ENCODE data around the gene TIMP1.
"Not testable (repeated sequence)": the region's sequence is repeated elsewhere in the genome, so short reads cannot be mapped to it uniquely, and the experiment has no call there.

Gene TIMP1

DNA sequence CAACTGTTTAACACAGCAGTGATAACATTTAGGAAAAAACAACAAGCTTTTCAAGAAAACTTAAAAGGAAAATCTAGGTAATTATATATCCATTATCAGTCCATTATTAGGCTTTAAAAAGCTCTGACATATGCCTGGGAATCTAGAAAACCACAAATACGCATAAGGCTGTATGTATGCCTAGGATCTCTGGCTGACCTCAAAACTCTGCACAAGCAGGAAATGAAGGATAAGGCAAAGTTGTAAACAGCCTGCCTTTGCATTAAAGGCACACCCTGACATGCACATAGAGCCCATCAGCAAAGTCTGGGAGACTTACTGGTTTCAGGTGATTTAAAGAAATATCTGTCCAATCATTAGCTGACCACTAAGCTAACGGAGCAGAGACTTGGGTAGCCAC is 14.0 kb downstream of the TIMP1 start:
- in situ Hi-C loops (cut with MboI; ENCODE audit: low sequenced_read_pairs), result no loop called here

- in situ Hi-C loops (cut with MboI; ENCODE audit: low sequenced_read_pairs), result no loop called here
Observed at GRCh38 chrX:47597222-47597621, 15.0 kb downstream of the TIMP1 start.

GRCh38 chrX:47603125-47603524 is 20.9 kb downstream of the TIMP1 start:
- in situ Hi-C loops (cut with MboI; ENCODE audit: low sequenced_read_pairs), result not testable (repeated sequence)

DNA sequence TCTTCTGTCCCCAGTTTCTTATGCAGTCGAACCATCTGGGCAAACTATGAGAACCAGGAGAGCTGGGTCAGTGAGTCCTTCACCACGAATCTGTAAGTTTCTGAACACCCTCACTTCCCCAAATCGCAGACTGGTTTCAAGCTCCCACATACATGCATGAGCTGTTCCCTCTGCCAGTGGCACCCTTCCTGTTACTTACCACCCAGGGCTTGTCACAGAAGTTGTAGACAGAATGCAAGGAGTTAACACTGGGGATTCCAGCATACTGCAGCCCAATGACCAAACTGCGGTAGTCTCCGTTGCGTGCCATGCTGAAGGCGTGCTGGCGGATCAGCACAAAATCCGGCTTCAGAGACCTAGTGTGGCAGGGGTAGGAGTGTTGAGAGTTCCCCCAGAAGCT is 22.8 kb downstream of the TIMP1 start:
- in situ Hi-C loops (cut with MboI; ENCODE audit: low sequenced_read_pairs), result no loop called here

DNA sequence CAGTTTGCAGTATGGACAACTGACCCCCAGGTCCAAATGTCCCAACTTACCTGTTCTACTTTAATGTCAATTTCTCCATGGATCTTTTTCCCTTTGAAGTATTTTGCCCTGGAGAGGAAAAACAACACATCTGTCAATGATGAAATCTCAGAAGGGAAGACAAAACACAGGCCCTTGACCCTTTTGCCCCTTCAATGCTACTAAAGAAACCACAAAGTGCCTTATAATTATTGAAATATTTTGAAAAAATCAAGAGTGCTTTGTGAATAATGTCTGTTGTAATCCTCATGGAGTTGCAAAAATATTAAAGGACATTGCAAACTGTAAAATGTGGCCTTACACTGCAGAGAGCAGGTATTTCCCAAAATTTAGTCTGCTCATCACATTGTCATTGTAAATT is 24.9 kb downstream of the TIMP1 start:
- in situ Hi-C loops (cut with MboI; ENCODE audit: low sequenced_read_pairs), result no loop called here

DNA sequence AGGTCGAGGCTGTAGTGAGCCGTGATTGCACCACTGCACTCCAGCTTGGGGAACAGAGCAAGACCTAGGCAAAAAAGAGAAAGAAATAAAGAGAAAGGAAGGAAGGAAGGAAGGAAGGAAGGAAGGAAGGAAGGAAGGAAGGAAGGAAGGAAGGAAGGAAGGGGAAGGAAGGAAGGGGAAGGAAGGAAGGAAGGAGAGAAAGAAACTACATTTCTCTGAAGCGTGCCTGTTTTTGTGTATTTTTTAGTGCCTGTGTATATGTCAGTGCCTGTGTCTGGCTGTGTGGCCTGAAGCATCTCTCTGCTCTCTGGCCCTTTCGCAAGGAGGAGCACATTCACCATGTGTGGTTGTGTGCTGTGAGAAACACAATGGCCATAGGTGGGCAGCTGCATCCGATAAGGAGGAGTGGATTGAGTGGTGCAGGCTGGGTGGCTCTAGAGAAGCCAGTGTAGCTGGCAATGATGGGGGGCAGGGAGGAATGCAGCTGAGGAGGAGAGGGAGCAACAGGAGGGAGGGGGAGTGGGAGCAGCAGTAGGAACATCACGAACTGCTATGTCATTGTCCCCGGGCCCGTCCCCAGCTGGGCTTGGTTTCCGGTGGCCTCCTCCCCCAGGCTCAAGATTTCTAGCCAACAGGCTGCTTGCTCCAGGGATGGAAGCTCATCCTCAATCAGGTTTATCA is 26.0 kb downstream of the TIMP1 start:
- in situ Hi-C loops (cut with MboI; ENCODE audit: low sequenced_read_pairs), result no loop called here

GRCh38 chrX:47610511-47610910 is 28.3 kb downstream of the TIMP1 start:
- in situ Hi-C loops (cut with MboI; ENCODE audit: low sequenced_read_pairs), result no loop called here

- in situ Hi-C loops (cut with MboI; ENCODE audit: low sequenced_read_pairs), result no loop called here
Observed at GRCh38 chrX:47611489-47611888, 29.3 kb downstream of the TIMP1 start.

DNA sequence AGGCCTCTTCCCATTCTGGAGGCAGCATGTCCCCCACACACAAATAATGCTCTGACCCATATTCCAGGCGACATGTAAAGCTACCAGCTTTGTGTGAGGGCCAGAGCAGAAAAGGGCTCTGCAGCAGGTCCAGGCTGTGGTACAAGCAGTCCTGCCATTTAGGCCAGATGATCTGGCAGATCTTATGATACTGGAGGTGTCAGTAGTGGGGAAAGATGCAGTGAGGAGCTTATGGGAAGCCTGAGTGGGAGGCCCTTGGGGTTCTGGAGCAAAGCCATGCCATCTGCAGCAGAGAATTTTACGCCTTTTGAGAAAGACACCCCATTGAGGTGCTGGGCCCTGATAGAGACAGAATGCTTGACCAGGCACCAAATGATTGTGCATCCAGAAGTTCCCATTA is 29.7 kb downstream of the TIMP1 start:
- in situ Hi-C loops (cut with MboI; ENCODE audit: low sequenced_read_pairs), result no loop called here

- in situ Hi-C loops (cut with MboI; ENCODE audit: low sequenced_read_pairs), result no loop called here
Observed at GRCh38 chrX:47612418-47612817, 30.2 kb downstream of the TIMP1 start.

GRCh38 chrX:47613082-47613481 is 30.8 kb downstream of the TIMP1 start:
- in situ Hi-C loops (cut with MboI; ENCODE audit: low sequenced_read_pairs), result no loop called here

DNA sequence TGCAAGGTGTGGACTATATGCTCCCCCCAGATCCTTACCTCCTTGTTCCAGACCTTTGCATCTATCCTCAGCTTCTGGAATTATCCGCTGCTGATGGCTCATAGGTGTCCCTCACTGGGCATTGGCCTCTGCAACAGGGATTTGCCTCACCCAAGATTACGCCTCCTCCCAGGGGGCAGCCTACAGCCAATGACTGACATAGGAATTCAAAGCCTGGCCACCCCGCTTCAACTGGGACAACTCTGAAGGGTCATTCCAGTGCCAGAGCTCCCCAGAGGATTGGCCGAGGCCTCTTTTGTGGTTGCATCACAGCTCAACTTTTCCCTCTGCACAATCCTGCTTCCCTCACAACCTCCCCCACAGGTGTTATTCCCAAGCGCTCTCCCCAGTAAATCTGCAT is 32.4 kb downstream of the TIMP1 start:
- in situ Hi-C loops (cut with MboI; ENCODE audit: low sequenced_read_pairs), result no loop called here

GRCh38 chrX:47618923-47619485 is 36.8 kb downstream of the TIMP1 start:
- in situ Hi-C loops (cut with MboI; ENCODE audit: low sequenced_read_pairs), result no loop called here

- in situ Hi-C loops (cut with MboI; ENCODE audit: low sequenced_read_pairs), result no loop called here
Observed at GRCh38 chrX:47619486-47620302, 37.5 kb downstream of the TIMP1 start, which contains the start of gene SYN1. Gene SYN1, minus strand, starts transcription at chrX:47619857. Its CDS starts 129 bp downstream, at chrX:47619728.

GRCh38 chrX:47620303-47620685 is 38.1 kb downstream of the TIMP1 start:
- in situ Hi-C loops (cut with MboI; ENCODE audit: low sequenced_read_pairs), result no loop called here

GRCh38 chrX:47621851-47622250 is 39.6 kb downstream of the TIMP1 start:
- in situ Hi-C loops (cut with MboI; ENCODE audit: low sequenced_read_pairs), result no loop called here

- in situ Hi-C loops (cut with MboI; ENCODE audit: low sequenced_read_pairs), result no loop called here
Observed at GRCh38 chrX:47623540-47624027, 41.3 kb downstream of the TIMP1 start.

DNA sequence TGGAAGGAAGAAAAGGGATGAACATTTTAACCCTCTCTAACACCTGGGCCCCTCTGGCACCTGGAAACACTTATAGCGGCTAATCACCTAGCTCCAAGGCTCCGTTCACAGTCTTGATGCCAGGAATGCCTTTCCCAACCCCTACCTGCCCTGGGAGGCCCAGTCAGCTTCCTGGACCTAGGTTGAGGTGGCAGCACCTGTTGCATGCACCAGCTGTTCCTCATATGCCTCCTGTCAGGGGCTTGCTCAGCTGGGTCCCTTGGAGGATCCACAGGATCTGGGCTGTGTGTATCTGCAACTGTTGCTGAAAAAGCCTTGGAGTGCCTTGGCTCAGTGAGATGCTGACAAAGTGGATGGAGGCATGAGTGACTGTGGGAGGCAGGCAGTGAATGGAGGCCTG is 43.1 kb downstream of the TIMP1 start:
- in situ Hi-C loops (cut with MboI; ENCODE audit: low sequenced_read_pairs), result no loop called here

- in situ Hi-C loops (cut with MboI; ENCODE audit: low sequenced_read_pairs), result no loop called here
Observed at GRCh38 chrX:47628982-47629381, 46.7 kb downstream of the TIMP1 start.

DNA sequence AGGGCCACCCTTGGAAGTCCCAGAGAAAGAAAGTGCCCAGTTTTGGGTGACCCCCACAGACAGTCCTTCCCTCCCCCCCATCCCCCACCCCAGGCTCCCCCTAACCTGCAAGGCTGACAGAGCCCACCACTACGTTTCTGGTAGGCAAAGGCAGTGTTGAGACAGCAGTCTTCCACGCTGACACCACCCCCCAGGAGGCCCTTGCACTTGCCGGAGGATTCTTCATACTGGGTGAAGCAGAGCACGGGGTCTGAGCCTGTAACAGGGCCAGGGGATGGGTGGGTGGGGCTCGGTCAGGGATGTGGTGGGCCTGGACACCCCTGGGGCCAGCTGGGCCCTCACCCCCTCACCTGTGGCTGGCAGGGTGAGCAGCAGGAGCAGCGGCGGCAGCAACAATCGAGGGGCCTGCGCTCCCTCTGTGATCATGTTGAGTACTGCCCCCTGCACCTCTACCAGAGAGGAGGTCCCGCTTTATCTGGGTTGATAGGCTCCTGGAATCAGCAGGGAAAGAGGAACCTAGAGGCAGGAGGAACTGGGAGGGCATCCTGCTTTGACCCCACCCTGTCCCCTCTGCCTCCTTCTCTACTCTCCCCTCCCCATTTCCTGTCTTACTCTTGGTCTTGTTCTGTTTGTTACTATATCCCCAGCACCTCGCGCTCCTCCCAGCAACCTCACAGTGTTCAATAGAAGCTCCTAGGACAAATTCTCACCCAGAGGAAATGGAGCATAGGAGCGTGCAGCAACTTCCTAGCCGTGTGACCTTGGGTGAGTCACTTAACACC is 47.4 kb downstream of the TIMP1 start, which contains the start of gene CFP:
Gene CFP (minus strand): TSS at position 512 of the 782 bp plus-strand sequence. CDS start 86 bp downstream, at position 426.
- in situ Hi-C loops (cut with MboI; ENCODE audit: low sequenced_read_pairs), result no loop called here

GRCh38 chrX:47631676-47632075 is 49.4 kb downstream of the TIMP1 start:
- in situ Hi-C loops (cut with MboI; ENCODE audit: low sequenced_read_pairs), result no loop called here

Data from HL-60/S4 (cell line).